VCaP (cell line): ENCODE data around the gene PTCH1.

ENCODE experiments used
- H3K27ac ChIP-seq: fragments of 450-650 bp; 2 replicates; pipeline ENCODE4 v1.5.1; 2017
- TF ChIP-seq, protein P1 (sequence below): fragments of 450-650 bp; conservative IDR thresholded peaks from 2 replicates; pipeline ENCODE4 v1.5.1; 2017; ENCODE audit warnings: mild to moderate bottlenecking, moderate library complexity

Gene PTCH1

DNA sequence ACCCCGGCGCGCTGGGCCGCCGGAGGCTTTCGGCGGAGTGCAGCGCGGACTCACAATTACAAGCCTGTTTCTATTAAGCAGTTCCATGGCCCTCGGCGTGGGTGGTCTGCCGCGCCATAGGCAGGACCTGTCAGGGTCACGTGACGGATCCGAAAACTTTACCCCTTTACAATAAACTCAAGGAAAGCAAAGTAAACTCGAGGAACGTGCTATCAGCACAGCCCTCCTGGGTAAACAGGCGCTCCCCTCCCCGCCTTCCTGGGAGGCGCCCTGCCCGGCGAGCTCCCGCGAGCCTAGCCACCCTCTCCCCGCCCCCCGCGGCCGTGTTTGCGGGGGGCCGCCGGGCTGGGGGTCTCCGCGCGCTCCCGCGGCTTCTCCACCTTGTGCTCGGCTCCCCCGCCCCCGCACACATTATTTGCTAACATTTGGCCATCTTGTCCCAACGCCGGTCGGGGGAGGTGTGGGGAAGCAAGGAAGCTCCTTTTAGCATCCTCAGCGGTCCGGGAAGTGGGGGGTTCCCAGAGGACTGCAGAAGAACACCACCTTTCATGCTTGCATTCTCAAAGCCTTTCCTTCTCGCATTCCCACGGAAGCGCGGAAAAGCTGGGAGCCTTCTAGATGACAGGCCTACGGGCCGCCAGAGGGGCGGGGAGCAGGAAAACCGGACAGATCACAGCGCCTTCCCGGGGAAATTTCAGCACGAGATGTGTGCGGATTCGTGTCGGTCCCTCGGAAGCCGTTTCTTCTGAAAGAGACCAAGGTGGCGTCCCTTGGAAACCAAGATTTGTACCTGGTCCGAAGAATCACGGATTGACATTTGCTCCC is at the start of gene PTCH1:
TSS of gene PTCH1 (minus strand) at position 238 of the 825 bp plus-strand sequence.
- peak within 1 kb of the TSS; percentile 88 for H3K27ac ChIP-seq
- TF ChIP-seq, protein P1, sequence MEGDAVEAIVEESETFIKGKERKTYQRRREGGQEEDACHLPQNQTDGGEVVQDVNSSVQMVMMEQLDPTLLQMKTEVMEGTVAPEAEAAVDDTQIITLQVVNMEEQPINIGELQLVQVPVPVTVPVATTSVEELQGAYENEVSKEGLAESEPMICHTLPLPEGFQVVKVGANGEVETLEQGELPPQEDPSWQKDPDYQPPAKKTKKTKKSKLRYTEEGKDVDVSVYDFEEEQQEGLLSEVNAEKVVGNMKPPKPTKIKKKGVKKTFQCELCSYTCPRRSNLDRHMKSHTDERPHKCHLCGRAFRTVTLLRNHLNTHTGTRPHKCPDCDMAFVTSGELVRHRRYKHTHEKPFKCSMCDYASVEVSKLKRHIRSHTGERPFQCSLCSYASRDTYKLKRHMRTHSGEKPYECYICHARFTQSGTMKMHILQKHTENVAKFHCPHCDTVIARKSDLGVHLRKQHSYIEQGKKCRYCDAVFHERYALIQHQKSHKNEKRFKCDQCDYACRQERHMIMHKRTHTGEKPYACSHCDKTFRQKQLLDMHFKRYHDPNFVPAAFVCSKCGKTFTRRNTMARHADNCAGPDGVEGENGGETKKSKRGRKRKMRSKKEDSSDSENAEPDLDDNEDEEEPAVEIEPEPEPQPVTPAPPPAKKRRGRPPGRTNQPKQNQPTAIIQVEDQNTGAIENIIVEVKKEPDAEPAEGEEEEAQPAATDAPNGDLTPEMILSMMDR, result no peak; the same call in 1 of the 2 replicates

DNA sequence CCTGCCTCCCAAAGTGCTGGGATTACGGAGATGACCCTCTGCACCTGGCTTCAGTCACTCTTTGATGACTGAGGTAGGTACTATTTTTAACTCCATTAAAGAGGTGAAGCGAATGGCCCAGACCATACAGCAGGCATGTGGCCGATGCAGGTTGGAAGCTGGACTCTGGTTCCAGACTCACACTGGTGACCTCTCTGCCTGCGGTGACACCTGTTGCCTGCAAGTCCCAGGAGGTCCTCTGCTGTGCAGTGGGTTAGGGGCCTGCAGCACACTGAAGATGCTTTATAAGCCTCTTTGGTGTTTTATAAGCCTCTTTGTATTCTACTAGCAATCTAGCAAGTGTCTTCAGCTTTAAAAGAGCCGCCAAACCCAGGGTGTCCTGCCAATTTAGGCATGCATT is 49.2 kb upstream of the PTCH1 start:
- TF ChIP-seq, protein P1, result no peak

DNA sequence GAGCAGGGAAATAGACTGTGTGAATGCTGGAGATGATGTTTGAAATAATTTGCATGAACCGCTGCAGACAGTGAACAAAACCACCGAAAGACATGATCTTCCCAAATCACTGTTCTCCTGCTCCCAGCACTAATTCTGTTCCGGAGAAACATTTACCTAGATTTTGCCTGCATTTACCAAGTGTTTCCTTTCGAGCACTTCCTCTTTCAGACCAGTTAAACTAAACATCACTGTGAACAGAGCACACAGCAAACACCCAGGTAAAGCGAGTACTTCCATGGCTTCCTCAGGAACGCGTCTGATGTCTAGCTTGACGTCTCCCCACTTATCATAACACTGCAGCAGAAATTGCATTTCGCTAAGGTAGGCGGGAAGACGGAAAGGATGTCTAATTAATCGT is 45.1 kb upstream of the PTCH1 start:
- H3K27ac ChIP-seq, result peak overlapping the region; percentile 60
- TF ChIP-seq, protein P1, result no peak

More for the DNA sequence above, 49.2 kb upstream of the PTCH1 start:
- no peak overlapping the region for H3K27ac ChIP-seq

DNA sequence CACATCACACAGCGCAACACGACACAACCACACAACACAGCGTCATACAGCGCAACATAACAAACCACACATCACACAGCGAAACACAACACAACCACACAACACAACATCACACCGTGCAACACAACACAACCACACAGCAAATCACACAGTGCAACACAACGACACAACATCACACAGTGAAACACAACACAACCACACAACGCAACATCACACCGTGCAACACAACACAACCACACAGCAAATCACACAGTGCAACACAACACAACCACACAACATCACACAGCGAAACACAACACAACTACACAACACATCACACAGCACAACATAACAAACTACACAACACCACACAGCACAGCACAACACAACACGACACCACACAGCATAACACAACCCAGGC is 40.4 kb upstream of the PTCH1 start:
- H3K27ac ChIP-seq, result no peak overlapping the region
- TF ChIP-seq, protein P1, result no peak

DNA sequence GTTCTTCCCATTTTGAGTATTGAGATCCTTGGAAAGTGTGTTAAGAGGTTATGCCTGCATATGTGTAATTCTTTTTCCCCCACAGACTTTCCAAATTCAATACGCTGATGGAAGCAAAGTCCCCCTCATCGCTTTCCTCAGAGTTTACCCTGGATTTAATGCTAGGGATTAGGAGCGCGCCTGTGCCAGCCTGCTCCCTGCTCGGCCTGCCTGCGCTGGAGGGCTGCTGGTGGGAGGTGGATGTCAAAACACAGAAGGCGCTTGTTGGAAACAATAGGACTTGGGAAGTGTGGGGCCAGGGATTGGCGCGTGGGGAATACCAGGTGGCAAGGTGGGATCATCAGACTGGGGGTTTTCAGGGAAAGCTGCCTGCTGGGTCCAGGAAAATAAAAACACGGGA is 39.8 kb upstream of the PTCH1 start:
- TF ChIP-seq, protein P1, result no peak
- no peak overlapping the region for H3K27ac ChIP-seq

DNA sequence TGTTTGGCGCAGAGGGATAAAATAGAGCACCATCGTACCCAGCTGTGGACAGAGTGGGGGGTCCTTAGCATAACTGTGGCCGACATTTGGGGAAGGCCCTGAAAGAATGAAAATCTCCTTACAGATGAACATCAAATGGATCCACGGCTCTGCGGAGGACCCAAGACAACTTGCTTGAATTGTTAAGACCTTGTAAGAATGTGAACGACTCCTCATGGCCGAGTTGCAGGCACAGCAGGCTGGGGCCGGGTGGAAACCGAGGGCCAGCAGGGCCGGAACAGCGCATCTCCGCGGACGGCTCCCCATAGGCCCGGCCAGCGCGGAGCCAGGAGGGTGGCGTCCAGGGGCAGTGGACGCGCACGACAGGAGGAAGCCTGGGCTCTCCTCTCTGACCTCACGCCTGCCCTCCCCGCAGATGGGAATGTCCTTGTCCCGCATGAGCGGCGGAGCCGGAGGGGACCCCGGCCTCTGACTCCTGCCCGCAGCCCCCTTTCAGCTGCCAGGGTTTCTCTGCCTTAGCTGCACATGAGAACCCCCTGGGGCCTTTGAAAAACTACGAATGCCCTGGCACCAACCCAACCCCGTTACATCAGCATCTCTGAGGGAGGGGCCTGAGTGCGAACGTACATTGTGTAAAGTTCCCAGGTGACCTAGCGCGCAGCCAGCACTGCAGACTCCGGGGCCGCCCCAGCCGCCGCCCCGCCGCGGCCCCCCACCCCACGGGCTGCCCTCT is 36.2 kb upstream of the PTCH1 start:
- no peak overlapping the region for H3K27ac ChIP-seq
- TF ChIP-seq, protein P1, result no peak

DNA sequence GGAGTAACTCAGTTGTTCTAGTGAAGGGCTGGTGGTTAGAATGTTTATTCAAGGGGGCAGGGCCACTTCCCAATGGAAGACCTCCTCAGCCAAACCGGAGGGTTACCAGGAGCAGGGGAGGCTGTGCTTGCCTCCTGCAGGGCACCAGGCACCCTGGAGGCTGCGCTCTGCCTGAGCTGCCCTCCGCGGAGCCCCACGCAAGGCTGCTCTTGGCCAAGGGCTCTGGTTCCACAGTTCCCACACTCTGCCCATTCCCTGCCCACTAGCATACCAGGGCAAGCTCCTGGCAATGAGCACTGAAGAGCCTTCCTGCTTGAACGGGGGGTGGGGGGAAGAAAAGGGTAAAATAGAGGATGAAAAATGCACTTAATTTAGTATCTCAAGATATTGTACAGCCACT is 35.5 kb upstream of the PTCH1 start:
- H3K27ac ChIP-seq, result no peak overlapping the region
- TF ChIP-seq, protein P1, result no peak
